Measurements from ENCODE around the gene DNAJC25.
A peak's percentile ranks its signal among the peaks of the same experiment; 100 is the strongest.
"Not testable (repeated sequence)": the region's sequence is repeated elsewhere in the genome, so short reads cannot be mapped to it uniquely, and the experiment has no call there.

Gene DNAJC25
- total RNA-seq, result 5.3 to 12.9 (median 7.9) reads per million in 17 experiments

GRCh38 chr9:111631214-111631971 is at the start of gene DNAJC25:
Gene DNAJC25 (plus strand): TSS chr9:111631334. CDS start chr9:111631408, 74 bp downstream.
- DNase-seq, result peak; percentile 99

GRCh38 chr9:111582888-111583287 is 48.2 kb upstream of the DNAJC25 start:
- no peak for DNase-seq

- no peak for DNase-seq
These were observed 44.8 kb upstream of the DNAJC25 start for GRCh38 chr9:111586378-111586777.

- no peak for DNase-seq
These were observed 42.3 kb upstream of the DNAJC25 start for GRCh38 chr9:111588846-111589245.

GRCh38 chr9:111597852-111598732 is 33.0 kb upstream of the DNAJC25 start:
- peak; percentile 42 to 72 (median 59) for DNase-seq

- peak; percentile 6 to 31 (median 26) for DNase-seq
These were observed 32.4 kb upstream of the DNAJC25 start for GRCh38 chr9:111598733-111599091.

- DNase-seq, result peak; percentile 88 to 95 (median 94)
These were observed 31.8 kb upstream of the DNAJC25 start, which contains the start of gene PTGR1 for GRCh38 chr9:111599092-111599954. Gene PTGR1 (minus strand): TSS chr9:111599647. CDS start chr9:111597422, 2,225 bp downstream.

GRCh38 chr9:111599955-111600343 is 31.2 kb upstream of the DNAJC25 start:
- no peak for DNase-seq

GRCh38 chr9:111601237-111602018 is 29.7 kb upstream of the DNAJC25 start:
- DNase-seq, result peak; percentile 5 to 38 (median 23)

- no peak for DNase-seq
These were observed 28.1 kb upstream of the DNAJC25 start for GRCh38 chr9:111603041-111603440.

GRCh38 chr9:111604054-111604615 is 27.0 kb upstream of the DNAJC25 start:
- DNase-seq, result no peak

- DNase-seq, result no peak
These were observed 26.0 kb upstream of the DNAJC25 start for GRCh38 chr9:111605041-111605559.

GRCh38 chr9:111610149-111610548 is 21.0 kb upstream of the DNAJC25 start:
- peak in 3 of 4 experiments; percentile 8 to 43 (median 15) for DNase-seq

- DNase-seq, result no peak
These were observed 20.3 kb upstream of the DNAJC25 start for GRCh38 chr9:111610845-111611244.

- DNase-seq, result no peak
These were observed 17.6 kb upstream of the DNAJC25 start for GRCh38 chr9:111613436-111614040.

GRCh38 chr9:111615928-111616327 is 15.2 kb upstream of the DNAJC25 start:
- no peak for DNase-seq

GRCh38 chr9:111617349-111617748 is 13.8 kb upstream of the DNAJC25 start:
- not testable (repeated sequence) for DNase-seq

GRCh38 chr9:111621895-111622480 is 9.1 kb upstream of the DNAJC25 start:
- peak; percentile 12 to 44 (median 28) for DNase-seq

- DNase-seq, result peak; percentile 70 to 81 (median 72)
These were observed 8.5 kb upstream of the DNAJC25 start for GRCh38 chr9:111622626-111623025.
